Stimulated activated CD8-positive, alpha-beta memory T cell treated with anti-CD3 and anti-CD28 coated beads, Interleukin-4, amount 100 ng/mL, for 24 hours (primary cell): ENCODE measurements around the gene SCFD2.
"Not testable (repeated sequence)": the region's sequence is repeated elsewhere in the genome, so short reads cannot be mapped to it uniquely, and the experiment has no call there.

ENCODE experiments used
- DNase-seq: peaks from one replicate; pipeline ENCODE4 v3.0.0-alpha.2; 2020; ENCODE audit warnings: low read depth

Gene SCFD2

GRCh38 chr4:53365486-53366300 is at the start of gene SCFD2:
TSS of gene SCFD2 (minus strand) at chr4:53366061.
- peak; percentile 95 for DNase-seq

DNA sequence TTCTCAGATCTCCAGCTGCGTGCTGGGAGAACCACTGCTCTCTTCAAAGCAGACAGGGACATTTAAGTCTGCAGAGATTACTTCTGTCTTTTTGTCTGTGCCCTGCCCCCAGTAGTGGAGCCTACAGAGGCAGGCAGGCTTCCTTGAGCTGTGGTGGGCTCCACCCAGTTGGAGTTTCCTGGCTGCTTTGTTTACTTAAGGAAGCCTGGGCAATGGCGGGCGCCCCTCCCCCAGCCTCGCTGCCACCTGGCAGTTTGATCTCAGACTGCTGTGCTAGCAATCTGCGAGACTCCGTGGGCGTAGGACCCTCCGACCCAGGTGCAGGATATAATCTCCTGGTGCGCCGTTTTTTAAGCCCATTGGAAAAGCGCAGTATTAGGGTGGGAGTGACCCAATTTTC is 43.6 kb upstream of the SCFD2 start:
- not testable (repeated sequence) for DNase-seq

DNA sequence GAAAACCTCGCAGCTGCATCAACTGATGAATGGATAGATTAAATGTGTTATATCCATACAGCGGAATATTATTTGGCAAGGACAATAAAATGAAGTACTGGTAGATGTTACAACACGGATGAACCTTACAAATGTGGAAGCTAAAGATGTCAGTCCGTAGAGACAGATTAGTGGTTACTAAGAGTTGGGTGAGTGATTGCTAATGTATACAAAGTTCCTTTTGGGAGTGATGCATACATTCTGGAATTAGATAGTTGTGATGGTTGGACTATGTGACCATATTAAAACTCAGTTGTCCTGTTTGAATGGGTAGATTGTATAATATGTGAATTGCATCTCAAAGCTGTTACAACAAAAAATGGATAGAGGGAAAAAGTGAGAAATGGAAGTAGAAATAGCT is 14.4 kb upstream of the SCFD2 start:
- no peak for DNase-seq

GRCh38 chr4:53378171-53378482 is 12.3 kb upstream of the SCFD2 start:
- no peak for DNase-seq

- DNase-seq = peak; percentile 96
Observed at GRCh38 chr4:53377319-53378170, 11.7 kb upstream of the SCFD2 start, which contains the start of gene FIP1L1. TSS of gene FIP1L1 (plus strand) at chr4:53377641. CDS start at chr4:53377839, 198 bp downstream.

GRCh38 chr4:53376900-53377299 is 11.0 kb upstream of the SCFD2 start:
- DNase-seq = no peak

GRCh38 chr4:53374777-53375258 is 9.0 kb upstream of the SCFD2 start:
- DNase-seq = no peak

- no peak for DNase-seq
Observed at GRCh38 chr4:53371843-53372521, 6.1 kb upstream of the SCFD2 start.

- no peak for DNase-seq
Observed at GRCh38 chr4:53371049-53371448, 5.2 kb upstream of the SCFD2 start.

GRCh38 chr4:53367721-53368120 is 1.9 kb upstream of the SCFD2 start:
- no peak for DNase-seq

DNA sequence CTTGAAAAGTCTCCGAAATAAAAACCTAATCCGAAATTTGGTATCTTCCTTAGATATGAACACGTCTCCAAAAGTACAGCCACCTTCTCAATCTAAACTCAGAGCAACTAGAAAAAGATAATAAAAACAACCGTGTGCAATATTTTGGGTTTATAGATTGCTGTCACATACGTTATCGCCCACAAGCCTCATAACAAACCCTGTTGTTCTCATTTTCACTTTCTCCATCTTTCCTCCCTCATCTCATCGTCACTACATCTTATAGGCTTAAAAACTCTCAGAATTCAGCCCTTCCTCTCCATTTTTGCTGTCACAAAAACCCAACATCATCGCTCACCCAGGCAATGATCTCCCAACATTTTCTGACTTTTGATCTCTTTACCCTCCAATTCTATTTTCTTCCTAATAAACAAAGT is 448 bp upstream of the SCFD2 start:
- DNase-seq = no peak

DNA sequence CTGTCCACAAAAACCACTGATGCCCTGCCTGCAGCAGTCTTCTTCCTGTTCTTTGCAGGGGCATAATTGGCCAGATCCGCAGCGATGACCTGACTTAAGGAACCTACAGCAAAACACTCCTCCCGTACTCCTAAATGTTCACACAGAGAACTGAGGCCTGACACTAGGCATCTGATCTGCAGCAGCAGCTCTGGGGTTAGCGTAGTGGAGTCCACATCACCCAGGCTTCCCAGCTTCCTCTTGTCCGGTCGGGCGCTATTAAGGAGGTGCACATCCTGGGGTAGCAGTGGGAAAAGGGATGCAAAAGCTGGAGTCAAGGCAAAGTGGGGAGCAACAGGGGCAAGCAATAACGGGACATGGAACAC is 758 bp downstream of the SCFD2 start:
- no peak for DNase-seq

DNA sequence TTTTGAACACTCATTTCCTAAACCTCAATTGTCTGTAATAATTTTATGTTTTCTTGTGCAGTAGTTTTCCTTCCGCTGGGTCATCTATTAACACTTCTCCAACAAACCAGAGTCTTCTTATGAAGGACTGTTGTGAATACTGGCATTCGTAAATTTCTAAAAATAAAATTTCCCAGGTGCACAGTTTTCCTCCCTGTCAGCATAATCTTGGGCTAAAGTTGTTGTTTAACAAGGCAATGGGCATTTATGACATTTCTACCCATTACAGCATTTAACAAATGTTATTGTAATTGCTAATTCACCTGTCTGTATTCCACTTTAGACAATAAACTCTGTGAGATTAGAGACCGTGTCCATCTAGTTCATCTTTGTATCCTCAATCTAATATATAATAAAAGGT is 1.2 kb downstream of the SCFD2 start:
- no peak for DNase-seq

- DNase-seq = no peak
Observed at GRCh38 chr4:53362093-53362492, 3.8 kb downstream of the SCFD2 start.

DNA sequence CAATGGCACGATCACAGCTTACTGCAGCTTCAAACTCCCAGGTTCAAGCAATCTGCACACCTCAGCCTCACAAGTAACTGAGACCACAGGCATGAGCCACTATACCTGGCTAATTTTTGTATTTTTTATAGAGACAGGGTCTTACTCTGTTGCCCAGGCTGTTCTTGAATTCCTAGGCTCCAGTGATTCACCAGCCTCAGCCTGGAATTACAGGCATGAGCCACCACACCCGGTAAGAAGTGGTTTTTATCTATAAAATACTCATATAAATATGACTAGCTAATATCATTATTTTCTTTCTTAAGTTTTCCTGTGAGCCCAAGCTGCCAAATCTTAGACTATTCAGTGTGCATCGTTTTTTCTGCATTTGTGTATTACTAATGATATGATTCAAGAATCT is 4.4 kb downstream of the SCFD2 start:
- DNase-seq = no peak

DNA sequence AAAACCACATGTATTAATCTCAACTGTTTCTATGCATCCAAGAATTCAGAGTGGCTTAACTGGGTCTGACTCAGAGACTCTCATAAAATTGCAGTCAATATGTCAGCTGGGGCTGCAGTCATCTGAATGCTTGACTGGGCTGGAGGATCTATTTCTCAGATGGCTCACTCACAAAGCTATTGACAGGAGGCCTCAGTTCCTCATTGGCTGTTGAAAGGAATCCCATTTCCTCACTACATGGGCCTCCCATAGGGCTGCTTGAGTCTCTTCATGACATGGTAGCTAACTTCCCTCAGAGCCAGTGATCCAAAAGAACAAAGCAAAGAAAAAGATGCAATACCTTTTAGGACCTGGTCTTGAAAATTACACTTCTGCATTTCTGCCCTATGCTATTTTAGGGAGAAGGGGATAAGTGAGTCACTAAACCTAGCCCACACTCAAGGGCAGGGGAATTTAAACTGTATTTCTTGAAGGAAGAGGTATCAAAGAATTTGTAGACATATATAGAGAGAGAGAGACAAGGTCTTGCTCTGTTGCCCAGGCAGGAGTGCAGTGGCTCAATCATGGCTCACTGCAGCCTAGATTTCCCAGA is 9.8 kb downstream of the SCFD2 start:
- DNase-seq = no peak

DNA sequence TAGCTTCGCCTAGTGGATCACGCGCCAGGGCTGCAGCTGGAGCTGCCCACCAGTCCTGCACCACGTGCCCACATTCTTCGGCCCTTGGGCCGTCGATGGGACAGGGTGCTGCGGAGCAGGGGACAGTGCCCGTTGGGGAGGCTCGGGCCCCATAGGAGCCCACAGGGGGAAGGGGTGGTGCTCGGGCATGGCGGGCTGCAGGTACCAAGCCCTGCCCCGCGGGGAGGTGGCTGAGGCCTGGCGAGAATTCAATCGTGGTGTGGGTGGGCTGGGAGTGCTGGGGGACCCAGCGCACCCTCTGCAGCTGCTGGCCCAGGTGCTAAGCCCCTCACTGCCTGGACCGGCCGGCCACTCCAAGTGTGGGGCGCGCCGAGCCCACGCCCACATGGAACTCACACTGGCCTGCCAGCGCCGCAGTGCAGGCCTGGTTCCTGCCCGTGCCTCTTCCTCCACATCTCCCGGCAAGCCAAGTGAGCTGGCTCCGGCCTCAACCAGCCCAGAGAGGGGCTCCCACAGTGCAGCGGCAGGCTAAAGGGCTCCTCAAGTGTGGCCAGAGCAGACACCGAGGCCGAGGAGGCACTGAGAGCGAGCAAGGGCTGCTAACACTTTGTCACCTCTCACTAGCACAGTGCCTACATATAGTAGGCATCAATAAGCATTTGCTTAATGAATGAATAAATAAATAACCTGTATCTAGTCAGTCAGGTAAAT is 11.7 kb downstream of the SCFD2 start:
- DNase-seq = no peak

- DNase-seq = no peak
Observed at GRCh38 chr4:53349091-53349491, 16.8 kb downstream of the SCFD2 start.

- no peak for DNase-seq
Observed at GRCh38 chr4:53348046-53348445, 17.8 kb downstream of the SCFD2 start.

DNA sequence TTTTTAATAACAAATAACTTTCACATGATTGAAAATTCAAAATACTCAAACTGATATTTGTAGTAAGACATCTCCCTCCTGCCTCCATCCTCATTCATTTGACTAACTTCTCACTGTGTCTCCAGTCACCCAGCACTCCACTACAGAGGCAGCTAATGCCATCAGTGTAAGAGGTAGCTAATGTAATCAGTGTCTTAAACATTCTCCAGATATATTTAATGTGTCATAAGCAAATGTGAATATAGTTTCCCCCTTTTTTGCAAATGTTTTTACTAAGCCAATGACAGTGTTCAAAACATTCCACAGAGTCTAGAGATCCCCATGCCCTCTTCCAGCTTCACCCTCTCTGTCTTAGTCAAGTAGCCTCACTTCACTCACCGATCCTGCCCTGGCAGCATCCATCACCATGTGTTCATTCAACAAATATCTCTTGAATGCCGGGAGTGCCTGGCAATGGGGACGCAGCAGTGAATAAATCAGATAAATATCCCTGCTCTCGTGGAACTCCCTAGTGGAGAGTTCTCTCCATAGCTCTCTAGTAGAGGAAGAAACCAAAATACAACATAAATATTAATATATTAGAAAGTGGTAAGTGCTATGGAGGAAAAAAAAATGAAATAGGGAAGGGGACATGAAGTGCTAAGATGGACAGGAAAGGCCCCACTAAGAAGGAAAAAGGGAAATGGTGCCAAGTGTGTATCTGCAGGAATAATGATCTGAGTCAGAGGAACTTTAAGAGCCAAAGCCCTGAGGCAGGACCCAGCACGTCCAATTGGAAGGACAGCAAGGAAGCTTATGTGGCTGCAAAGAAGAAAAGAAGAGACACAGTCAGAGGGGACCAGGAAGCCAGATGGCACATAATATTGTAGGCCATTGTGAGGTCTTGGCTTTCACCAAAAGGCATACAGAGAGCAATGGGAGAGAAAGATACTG is 18.7 kb downstream of the SCFD2 start:
- DNase-seq = no peak
